Measurements from ENCODE around the gene XRCC4. TPM values are rescaled to one million over a fixed set of nuclear protein-coding genes. Genes with fewer than 3 reads are reported as not detected.

XRCC4 gene
- total and polyA plus RNA-seq, 2 of the 8 experiments (the other 6 are each of a cell fraction or from before 2014, with no cell fraction given), result 3.0 to 8.3 TPM

DNA sequence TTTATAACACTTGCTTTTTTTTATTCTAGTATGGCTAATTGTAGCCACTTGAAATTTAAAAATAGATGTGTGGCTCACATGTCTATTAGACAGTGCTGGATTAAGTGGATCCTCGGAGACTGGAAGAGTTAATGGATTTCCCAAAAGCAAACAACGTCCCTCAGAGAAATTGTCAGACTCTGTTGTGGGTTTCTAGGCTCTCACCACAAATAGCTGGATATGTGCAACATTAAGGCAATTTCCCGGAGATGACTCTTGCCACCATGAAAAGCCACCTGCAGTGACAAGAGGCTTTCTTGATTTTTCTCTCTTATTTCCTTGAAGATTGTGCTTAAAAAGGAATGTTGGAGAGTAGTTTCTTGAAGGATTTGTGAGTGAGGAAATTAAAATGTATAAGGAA is 43.3 kb upstream of the XRCC4 start:
- Histone ChIP-seq H2AFZ (ENCODE audit: low read length) (no peak overlapping the region), H3K4me1 (replicated peaks in 1 of 4; ENCODE audit: control insufficient read depth in 3 of 4, insufficient read depth in 4 of 4, low read length in 3 of 4) (peaks cover 0 to 9% (median 2%) of the 10 kb centered on the region in 4 experiments; a peak in 4 of 7 replicates), H3K4ac (replicated peaks; ENCODE audit: insufficient read length, low read depth, low read length) (no peak overlapping the region), H2BK120ac (replicated peaks; ENCODE audit: low read depth, low read length) (no peak overlapping the region), H4K20me1 (replicated peaks in 1 of 2; ENCODE audit: control insufficient read depth in 1 of 2, insufficient read depth in 2 of 2, low read length in 2 of 2) (no peaks in the 10 kb centered on the region), H2BK15ac (ENCODE audit: low read length) (no peak overlapping the region), H3K56ac (replicated peaks; ENCODE audit: insufficient read length, low read depth, low read length) (no peak overlapping the region), H3K23me2 (ENCODE audit: low read depth, low read length) (no peaks in the 10 kb centered on the region), H3K9me3 (ENCODE audit: insufficient read depth in 2 of 2, low read depth in 1 of 2, low read length in 1 of 2) (no peaks in the 10 kb centered on the region), H3K27me3 (replicated peaks in 1 of 4; ENCODE audit: control insufficient read depth in 3 of 4, extremely low read depth in 1 of 4, insufficient read depth in 3 of 4, low read length in 3 of 4) (no peaks in the 10 kb centered on the region), H4K8ac (ENCODE audit: extremely low read depth, insufficient read depth, low read length) (no peak overlapping the region), H3K36me3 (ENCODE audit: control insufficient read depth in 2 of 4, insufficient read depth in 4 of 4, low read length in 3 of 4) (no peaks in the 10 kb centered on the region), H2BK5ac (ENCODE audit: low read depth, low read length) (no peak overlapping the region), H2AK5ac (ENCODE audit: low read depth, low read length) (no peak overlapping the region), H4K91ac (replicated peaks; ENCODE audit: insufficient read length, low read length) (no peak overlapping the region), H3K79me1 (ENCODE audit: low read depth, low read length) (no peaks in the 10 kb centered on the region), H3K4me3 (ENCODE audit: extremely low read depth in 1 of 4, insufficient read depth in 2 of 4, low read depth in 3 of 4, low read length in 4 of 4) (no peak overlapping the region), H3K14ac (ENCODE audit: insufficient read length) (no peak overlapping the region), H3K23ac (ENCODE audit: insufficient read length) (no peak overlapping the region), H2BK12ac (ENCODE audit: low read depth, low read length) (no peak overlapping the region), H3K4me2 (ENCODE audit: insufficient read depth in 1 of 2, low read depth in 2 of 2, low read length in 2 of 2) (no peak overlapping the region), H3K18ac (ENCODE audit: extremely low read depth, low read length) (no peak overlapping the region), H3K27ac (ENCODE audit: low read depth, low read length) (no peak overlapping the region), H4K5ac (ENCODE audit: insufficient read length, low read depth, low read length) (no peak overlapping the region), H2BK20ac (ENCODE audit: low read length) (no peak overlapping the region), H3K79me2 (ENCODE audit: control insufficient read depth in 1 of 2, insufficient read depth in 2 of 2, low read length in 2 of 2) (no peaks in the 10 kb centered on the region), H3K9ac (replicated peaks in 1 of 4; ENCODE audit: extremely low read depth in 1 of 4, low read depth in 3 of 4, low read length in 3 of 4) (no peak overlapping the region)
- DNase-seq (ENCODE audit: low read depth in 1 of 2, low spot score in 2 of 2), result no peak
- TF ChIP-seq EP300 (IDR thresholded peaks at IDR 0.05; ENCODE audit: borderline replicate concordance in 1 of 2, low read depth in 2 of 2, low read length in 2 of 2) (no peak), SIX5 (IDR thresholded peaks at IDR 0.05; ENCODE audit: low read depth, low read length) (no peak), POU5F1 (IDR thresholded peaks at IDR 0.05; ENCODE audit: low read depth, low read length) (no peak), TAF7 (optimal IDR thresholded peaks at IDR 0.05; ENCODE audit: borderline replicate concordance, low read depth, low read length) (no peak), RBBP5 (IDR thresholded peaks at IDR 0.05; ENCODE audit: borderline replicate concordance, low read depth, low read length) (no peak), TEAD4 (IDR thresholded peaks at IDR 0.05; ENCODE audit: low read depth, low read length) (no peak), EZH2 (IDR thresholded peaks at IDR 0.05; ENCODE audit: low read depth, low read length, severe bottlenecking) (no peak), RFX5 (IDR thresholded peaks at IDR 0.05; ENCODE audit: borderline replicate concordance, low read depth, low read length) (no peak), CHD1 (IDR thresholded peaks at IDR 0.05; ENCODE audit: low read depth, low read length) (no peak), RXRA (IDR thresholded peaks at IDR 0.05; ENCODE audit: insufficient read depth, low read depth, low read length) (no peak), PHF8 (conservative IDR thresholded peaks at IDR 0.05; ENCODE audit: low read depth, low read length) (no peak), GTF2F1 (IDR thresholded peaks at IDR 0.05; ENCODE audit: borderline replicate concordance, low read depth, low read length) (no peak), SRF (IDR thresholded peaks at IDR 0.05; ENCODE audit: low read depth, low read length) (no peak)
- ChIA-PET CTCF (ENCODE audit: partially characterized antibody) (no interaction called here), POLR2A (ENCODE audit: partially characterized antibody) (interaction anchor here (1.1 kb wide), 1 partner anchor 34 kb away, joined by 3 read pairs; no protein-coding TSS in a partner anchor)
- FAIRE-seq, result no peak
- 87% methylated on average over 3 of the region's 3 CpGs; no CpG with 5 or more reads in 1 of the 2 experiments for WGBS, 2 experiments (ENCODE audit: extremely low coverage in 1 of 2, insufficient coverage in 1 of 2, insufficient read length in 1 of 2, insufficient replicate concordance in 2 of 2, low coverage in 1 of 2, low lambda C conversion rate in 2 of 2, missing lambda C conversion rate in 1 of 2)
